Ovary (tissue), 9 donors: Measurements from ENCODE around the gene SPATA2. TPM values are rescaled to one million over a fixed set of nuclear protein-coding genes. Genes with fewer than 3 reads are reported as not detected.

Experiments used
- DNase-seq, 5 donors: peaks; one replicate each; pipeline ENCODE4 v3.0.0-alpha.2; 2019 to 2020
- H3K27ac ChIP-seq, 2 donors: fragments of 200-600 bp; one replicate each; pipeline versions ENCODE4 v1.5.1 to v1.8.0; 2019 to 2022
- H3K27me3 ChIP-seq: fragments of 200-600 bp; one replicate; pipeline ENCODE4 v1.8.0; 2022
- H3K36me3 ChIP-seq: fragments of 200-600 bp; sonication (generic); one replicate; pipeline ENCODE4 v1.5.1; 2019
- H3K4me1 ChIP-seq: one replicate; pipeline ENCODE4 v1.8.1; 2013; ENCODE audit warnings: mild to moderate bottlenecking, moderate library complexity; ENCODE audit not compliant: insufficient read depth
- H3K4me3 ChIP-seq: fragments of 200-600 bp; sonication (generic); one replicate; pipeline ENCODE4 v1.5.1; 2017
- H3K9me3 ChIP-seq, 2 donors: fragments of 200-600 bp in 1 of 2; sonication (generic) in 1 of 2; one replicate each; pipeline versions ENCODE4 v1.5.1 to v1.8.1; 2013 to 2019; ENCODE audit warnings: mild to moderate bottlenecking in 1 of 2, moderate library complexity in 1 of 2
- CTCF ChIP-seq, 3 donors: fragments of 450-650 bp in 2 of 3; fragments of 200-600 bp in 1 of 3; IDR thresholded peaks; one replicate each; pipeline versions ENCODE4 v1.5.1 to v1.8.0; 2016 to 2022; ENCODE audit warnings: antibody characterized with exemption in 3 of 3, mild to moderate bottlenecking in 1 of 3
- EP300 ChIP-seq: sonication (generic); formaldehyde crosslinking; IDR thresholded peaks from one replicate; pipeline ENCODE4 v1.6.1; 2017; ENCODE audit warnings: antibody characterized with exemption
- POLR2A ChIP-seq: fragments of 450-650 bp; IDR thresholded peaks from one replicate; pipeline ENCODE4 v1.6.1; 2017; ENCODE audit warnings: antibody characterized with exemption, mild to moderate bottlenecking, moderate library complexity
- WGBS, 3 donors: extraction: QIAGEN DNeasy Blood & Tissue Kit in 1 of 3; methylation state at CpG; one replicate each; pipeline versions ENCODE4 v1.1.5 to v1.1.7; 2013 to 2017; 5-methylcytosine and 5-hydroxymethylcytosine counted together
- intact Hi-C, 4 donors: fragments of 100-400 bp; cut with DNase I; formaldehyde crosslinking; loops; one replicate each; pipeline versions ENCODE4 v1.11.0 to v1.15.1; 2022 to 2023
- polyA plus RNA-seq, 2 donors: library from polyadenylated mRNA; stranded (reverse); fragments of 200-250 nt in 1 of 2; fragments of 350-450 nt in 1 of 2; fragmentation: Illumina TruSeq in 1 of 2; extraction: RNeasy Lipid Tissue Mini Kit (QIAGEN cat#74804) in 1 of 2; gene quantifications; one replicate each; pipeline ENCODE4 v1.2.3, GENCODE V29; 2013 to 2014
- total RNA-seq, 7 donors: library from RNA; depleted of rRNA in 2 of 7; stranded (reverse); fragments of >200 nt in 2 of 7; fragmentation: NEBNext Ultra II Directional in 3 of 7; extraction: Animal tissue kit (Norgen Biotek cat#: 25700) in 3 of 7; gene quantifications; one replicate each; pipeline versions ENCODE4 v1.1.0 to v1.2.4, GENCODE V29; 2016 to 2023
- donor health status: DM: no; HTN: no; CAD: no; lungs with moderate emphysema.
- donor health status: DM: no; HTN: no; CAD: no.
- donor health status: Bipolar disorder and iron deficiency.
- donor health status: DM: yes; HTN: yes; CAD: no.
- donor health status: DM: no; HTN: no; CAD: no.
- donor health status: DM: yes; HTN: yes; CAD: no.

The SPATA2 gene
- total and polyA plus RNA-seq, 9 donors: 2.3 to 9.8 (median 6.3) TPM

- Histone ChIP-seq H3K9me3 (no peaks in the 10 kb centered on the region), H3K27ac (no peak overlapping the region), H3K4me3 (no peak overlapping the region), H3K4me1 (no peaks in the 10 kb centered on the region), H3K27me3 (no peaks in the 10 kb centered on the region), H3K36me3 (no peaks in the 10 kb centered on the region)
- WGBS, 3 donors: 69 to 86% (median 79%) methylated on average over 3 of the region's 3 CpGs
- intact Hi-C loops: no loop called here
- no peak for DNase-seq
- TF ChIP-seq CTCF (IDR thresholded peaks at IDR 0.05): no peak
- no peak for TF ChIP-seq POLR2A
- TF ChIP-seq EP300: no peak
These were observed 30.0 kb upstream of the SPATA2 start for GRCh38 chr20:49945306-49945700.

- H3K4me1 ChIP-seq: peaks cover 11% of the 10 kb centered on the region
- no peaks in the 10 kb centered on the region for H3K36me3 ChIP-seq
- intact Hi-C loops: no loop called here
These were observed 27.6 kb upstream of the SPATA2 start for GRCh38 chr20:49942942-49943341.

GRCh38 chr20:49942303-49942702, 27.0 kb upstream of the SPATA2 start:
- Histone ChIP-seq H3K27me3 (no peaks in the 10 kb centered on the region), H3K9me3 (no peaks in the 10 kb centered on the region), H3K36me3 (no peaks in the 10 kb centered on the region), H3K4me3 (no peak overlapping the region), H3K4me1 (peaks cover 17% of the 10 kb centered on the region), H3K27ac (no peak overlapping the region)
- no peak for DNase-seq
- TF ChIP-seq EP300: no peak
- no peak for TF ChIP-seq POLR2A
- no peak for TF ChIP-seq CTCF (IDR thresholded peaks at IDR 0.05)
- WGBS, 3 donors: 65 to 66% (median 66%) methylated on average over 3 of the region's 3 CpGs
- intact Hi-C loops: no loop called here

More at GRCh38 chr20:49942942-49943341, 27.6 kb upstream of the SPATA2 start:
- Histone ChIP-seq H3K27ac (no peak overlapping the region), H3K4me3 (no peak overlapping the region), H3K9me3 (no peaks in the 10 kb centered on the region), H3K27me3 (no peaks in the 10 kb centered on the region)
- TF ChIP-seq CTCF (IDR thresholded peaks at IDR 0.05): no peak
- TF ChIP-seq POLR2A: no peak
- TF ChIP-seq EP300: no peak
- WGBS, 3 donors: 89 to 91% (median 90%) methylated on average over 3 of the region's 3 CpGs
- no peak for DNase-seq

- no peaks in the 10 kb centered on the region for H3K9me3 ChIP-seq
- no peaks in the 10 kb centered on the region for H3K27me3 ChIP-seq
- TF ChIP-seq CTCF (IDR thresholded peaks at IDR 0.05) (no peak), POLR2A (no peak), EP300 (no peak)
- peaks cover 19% of the 10 kb centered on the region for H3K4me1 ChIP-seq
- no peak overlapping the region for H3K27ac ChIP-seq
- no peaks in the 10 kb centered on the region for H3K36me3 ChIP-seq
- intact Hi-C loops: no loop called here
- no peak overlapping the region for H3K4me3 ChIP-seq
- 92 to 94% (median 93%) methylated on average over 15 of the region's 15 CpGs for WGBS, 3 donors
- no peak for DNase-seq
These were observed 26.1 kb upstream of the SPATA2 start for GRCh38 chr20:49941456-49941855.
